ENCODE results near the gene BCR.

GRCh38 chr22:23271597-23271908 lies 91.2 kb downstream of the BCR start:
- TF ChIP-seq CTCF (IDR thresholded peaks at IDR 0.05) (no peak), EP300 (IDR thresholded peaks at IDR 0.05) (no peak)

All from upper lobe of left lung (tissue), 4 donors.